ENCODE data around the gene MGMT. TPM values are rescaled to one million over a fixed set of nuclear protein-coding genes. Genes with fewer than 3 reads are reported as not detected.

MGMT gene
- total and polyA plus RNA-seq, 2 of the 4 experiments (the other 2 are of a cell fraction), result 11.5 to 17.8 TPM

GRCh38 chr10:129608653-129609052 is 141.6 kb downstream of the MGMT start:
- ATAC-seq (ENCODE audit: low read depth), result no peak
- dilution Hi-C loops (cut with HindIII; ENCODE audit: low sequenced_read_pairs, unreplicated experiment), result no loop called here
- WGBS, 2 experiments (ENCODE audit: extremely low coverage in 2 of 2, insufficient read length in 1 of 2), result no CpG with 5 or more reads among the region's 10 CpGs

More at GRCh38 chr10:129608653-129609052, 141.6 kb downstream of the MGMT start:
- TF ChIP-seq FOS (IDR thresholded peaks at IDR 0.05; ENCODE audit: low read depth, low read length), result no peak
- TF ChIP-seq CTCF (conservative IDR thresholded peaks at IDR 0.05; ENCODE audit: low read depth, low read length), result no peak
- TF ChIP-seq MAZ (IDR thresholded peaks at IDR 0.05; ENCODE audit: borderline replicate concordance, low read depth, low read length), result no peak
- TF ChIP-seq, protein P1, sequence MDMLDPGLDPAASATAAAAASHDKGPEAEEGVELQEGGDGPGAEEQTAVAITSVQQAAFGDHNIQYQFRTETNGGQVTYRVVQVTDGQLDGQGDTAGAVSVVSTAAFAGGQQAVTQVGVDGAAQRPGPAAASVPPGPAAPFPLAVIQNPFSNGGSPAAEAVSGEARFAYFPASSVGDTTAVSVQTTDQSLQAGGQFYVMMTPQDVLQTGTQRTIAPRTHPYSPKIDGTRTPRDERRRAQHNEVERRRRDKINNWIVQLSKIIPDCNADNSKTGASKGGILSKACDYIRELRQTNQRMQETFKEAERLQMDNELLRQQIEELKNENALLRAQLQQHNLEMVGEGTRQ (IDR thresholded peaks at IDR 0.05; ENCODE audit: low read depth, low read length), result no peak
- TF ChIP-seq POLR2A (IDR thresholded peaks at IDR 0.05; ENCODE audit: low read depth, low read length), result no peak
- no peak for TF ChIP-seq CHD1 (IDR thresholded peaks at IDR 0.05; ENCODE audit: low read depth, low read length)
- TF ChIP-seq RFX5 (IDR thresholded peaks at IDR 0.05; ENCODE audit: low read depth, low read length), result no peak
- TF ChIP-seq ELK1 (IDR thresholded peaks at IDR 0.05; ENCODE audit: borderline replicate concordance, low read depth, low read length), result no peak
- TF ChIP-seq SMC3 (IDR thresholded peaks at IDR 0.05; ENCODE audit: low read depth, low read length), result no peak
- no peak for TF ChIP-seq MXI1 (IDR thresholded peaks at IDR 0.05; ENCODE audit: borderline replicate concordance, low read depth, low read length)
- no peak for TF ChIP-seq MAFK (IDR thresholded peaks at IDR 0.05; ENCODE audit: low read depth, low read length)
- no peak overlapping the region for H4K91ac ChIP-seq (ENCODE audit: insufficient read depth, low read depth, low read length)
- ChIA-PET POLR2A (ENCODE audit: unreplicated experiment) (no interaction called here), CTCF (no interaction called here)
- no peak overlapping the region for H3K14ac ChIP-seq (replicated peaks; ENCODE audit: low read depth, low read length)
- no peak overlapping the region for H3K4ac ChIP-seq (ENCODE audit: low read depth, low read length)
- no peak overlapping the region for H2BK20ac ChIP-seq (ENCODE audit: low read depth, low read length)
- intact Hi-C loops (cut with micrococcal nuclease) (no loop called here), in situ Hi-C loops (cut with MboI; ENCODE audit: low sequenced_read_pairs) (no loop called here)
- H2AK9ac ChIP-seq (replicated peaks; ENCODE audit: low read depth, low read length, poor library complexity), result no peak overlapping the region
- H3K27me3 ChIP-seq (ENCODE audit: control insufficient read depth, insufficient read depth, low read length), result no peaks in the 10 kb centered on the region
- no peak overlapping the region for H3K23ac ChIP-seq (ENCODE audit: low read depth, low read length)
- H3K18ac ChIP-seq (ENCODE audit: low read depth, low read length), result no peak overlapping the region
- DNase-seq, result no peak
- H2BK15ac ChIP-seq (ENCODE audit: low read depth, low read length), result no peak overlapping the region
- H2AFZ ChIP-seq (replicated peaks; ENCODE audit: low read length, poor library complexity), result no peak overlapping the region
- no TSS peak for BruUV-seq (replicated peaks)
- no peaks in the 10 kb centered on the region for H4K20me1 ChIP-seq (ENCODE audit: insufficient read depth, low read length)
- no peaks in the 10 kb centered on the region for H3K79me1 ChIP-seq (ENCODE audit: low read depth in 1 of 2, low read length in 2 of 2)
- no peaks in the 10 kb centered on the region for H3K9me1 ChIP-seq (ENCODE audit: insufficient read depth, low read length)
- no peak overlapping the region for H2BK5ac ChIP-seq (ENCODE audit: low read depth, low read length, poor library complexity, severe bottlenecking)
- H3K4me1 ChIP-seq (ENCODE audit: control insufficient read depth, insufficient read depth, low read length), result no peaks in the 10 kb centered on the region
- H2BK120ac ChIP-seq (ENCODE audit: low read depth, low read length), result no peak overlapping the region
- no peak overlapping the region for H4K5ac ChIP-seq (ENCODE audit: low read depth, low read length)
- H3K4me2 ChIP-seq (ENCODE audit: low read depth, low read length), result no peak overlapping the region
- no peak overlapping the region for H3K4me3 ChIP-seq (ENCODE audit: insufficient read depth, low read depth, low read length)
- H3K9ac ChIP-seq (ENCODE audit: low read depth, low read length), result no peak overlapping the region
- H3K9me3 ChIP-seq (ENCODE audit: control insufficient read depth, insufficient read depth, low read length), result no peaks in the 10 kb centered on the region
- no peak overlapping the region for H3K27ac ChIP-seq (ENCODE audit: insufficient read depth, low read length)
- no peak overlapping the region for H2AK5ac ChIP-seq (ENCODE audit: low read depth, low read length)
- H3K56ac ChIP-seq (ENCODE audit: extremely low read depth, insufficient read depth, low read length), result no peak overlapping the region
- H4K8ac ChIP-seq (ENCODE audit: low read depth in 2 of 2, low read length in 2 of 2), result no peak overlapping the region
- no peaks in the 10 kb centered on the region for H3K36me3 ChIP-seq (ENCODE audit: control insufficient read depth, insufficient read depth, low read length)

All from IMR-90 (cell line).